AG10803 (cell line): ENCODE measurements around the gene ENTPD1.
A peak's percentile ranks its signal among the peaks of the same experiment; 100 is the strongest.
"Not testable (repeated sequence)": the region's sequence is repeated elsewhere in the genome, so short reads cannot be mapped to it uniquely, and the experiment has no call there.

ENCODE experiments used
- DNase-seq: peaks from one replicate; pipeline ENCODE4 v3.0.0; 2010; ENCODE audit warnings: low read depth
- H3K4me3 ChIP-seq: 2 replicates; pipeline ENCODE4 v1.5.1; 2011; ENCODE audit warnings: mild to moderate bottlenecking, low read length, control low read depth
- CTCF ChIP-seq: conservative IDR thresholded peaks from 2 replicates; pipeline ENCODE4 v1.5.1; 2011; ENCODE audit warnings: mild to moderate bottlenecking, low read length, control low read depth, inconsistent platforms

ENTPD1 gene

DNA sequence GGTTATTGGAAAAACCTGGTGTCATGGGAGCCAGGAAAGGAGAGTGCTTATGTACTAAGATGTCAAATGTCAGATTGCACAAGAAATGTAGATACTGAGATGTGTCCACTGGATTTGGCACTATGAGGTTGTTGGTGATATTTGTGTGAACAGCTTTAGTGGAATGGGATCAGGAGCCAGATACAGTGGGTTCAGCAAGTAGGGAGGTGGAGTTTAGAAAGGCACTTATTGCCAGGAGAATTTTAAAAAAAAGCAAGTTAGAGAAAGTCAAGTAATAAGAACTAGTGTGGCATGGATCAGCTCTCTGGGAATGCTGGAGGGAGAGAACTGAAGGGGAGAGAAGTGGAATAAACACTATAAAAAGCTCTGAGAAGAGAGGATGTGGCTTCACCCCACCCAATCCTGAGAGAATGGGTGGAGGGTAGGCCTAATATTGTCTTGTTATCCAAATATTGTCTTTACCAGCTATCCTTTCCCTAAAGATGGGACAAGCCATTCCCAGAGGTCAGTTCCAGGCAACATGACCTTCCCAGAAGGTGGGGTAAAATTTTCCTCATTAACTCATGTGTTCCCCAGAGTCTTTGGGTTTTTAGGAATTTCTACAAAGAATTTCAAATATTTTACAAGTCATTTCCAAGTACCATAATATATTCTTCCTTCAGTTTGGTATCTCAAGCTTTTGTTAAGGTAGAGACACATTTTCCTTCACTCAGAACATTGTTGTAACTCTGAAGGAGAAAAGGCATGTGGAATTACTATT, 42.3 kb downstream of the ENTPD1 start:
- peak; percentile 27 for DNase-seq
- no peak for TF ChIP-seq CTCF
- no peak overlapping the region for H3K4me3 ChIP-seq

DNA sequence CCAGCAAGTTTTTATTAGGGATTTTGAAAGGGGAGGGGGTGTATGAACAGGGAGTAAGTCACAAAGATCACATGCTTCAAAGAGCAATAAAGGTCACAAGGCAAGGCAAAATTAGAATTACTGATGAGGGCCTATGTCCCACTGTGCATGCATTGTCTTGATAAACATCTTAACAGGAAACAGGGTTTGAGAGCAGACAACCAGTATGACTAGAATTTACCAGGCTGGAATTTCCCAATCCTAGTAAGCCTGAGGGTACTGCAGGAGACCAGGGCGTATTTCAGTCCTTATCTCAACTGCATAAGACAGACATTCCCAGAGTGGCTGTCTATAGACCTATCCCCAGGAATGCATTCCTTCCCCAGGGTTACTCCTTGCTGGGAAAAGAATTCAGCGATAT, 44.3 kb downstream of the ENTPD1 start:
- DNase-seq, H3K4me3 ChIP-seq: not testable (repeated sequence)

DNA sequence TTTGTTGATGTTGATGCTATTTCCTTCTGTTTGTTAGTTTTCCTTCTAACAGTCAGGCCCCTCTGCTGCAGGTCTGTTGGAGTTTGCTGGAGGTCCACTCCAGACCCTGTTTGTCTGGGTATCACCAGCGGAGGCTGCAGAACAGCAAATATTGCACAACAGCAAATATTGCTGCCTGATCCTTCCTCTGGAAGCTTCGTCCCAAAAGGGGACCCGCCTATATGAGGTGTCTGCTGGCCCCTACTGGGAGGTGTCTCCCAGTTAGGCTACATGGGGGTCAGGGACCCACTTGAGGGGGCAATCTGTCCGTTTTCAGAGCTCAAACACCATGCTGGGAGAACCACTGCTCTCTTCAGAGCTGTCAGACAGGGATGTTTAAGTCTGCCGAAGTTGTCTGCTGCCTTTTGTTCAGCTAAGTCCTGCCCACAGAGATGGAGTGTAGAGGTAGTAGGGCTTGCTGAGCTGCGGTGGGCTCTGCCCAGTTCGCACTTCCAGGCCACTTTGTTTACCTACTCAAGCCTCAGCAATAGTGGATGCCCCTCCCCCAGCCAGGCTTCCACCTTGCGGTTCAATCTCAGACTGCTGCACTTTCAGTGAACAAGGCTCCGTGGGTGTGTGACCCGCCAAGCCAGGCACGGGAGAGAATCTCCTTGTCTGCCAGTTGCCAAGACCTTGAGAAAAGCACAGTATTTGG, 50.9 kb downstream of the ENTPD1 start:
- H3K4me3 ChIP-seq, DNase-seq: not testable (repeated sequence)

DNA sequence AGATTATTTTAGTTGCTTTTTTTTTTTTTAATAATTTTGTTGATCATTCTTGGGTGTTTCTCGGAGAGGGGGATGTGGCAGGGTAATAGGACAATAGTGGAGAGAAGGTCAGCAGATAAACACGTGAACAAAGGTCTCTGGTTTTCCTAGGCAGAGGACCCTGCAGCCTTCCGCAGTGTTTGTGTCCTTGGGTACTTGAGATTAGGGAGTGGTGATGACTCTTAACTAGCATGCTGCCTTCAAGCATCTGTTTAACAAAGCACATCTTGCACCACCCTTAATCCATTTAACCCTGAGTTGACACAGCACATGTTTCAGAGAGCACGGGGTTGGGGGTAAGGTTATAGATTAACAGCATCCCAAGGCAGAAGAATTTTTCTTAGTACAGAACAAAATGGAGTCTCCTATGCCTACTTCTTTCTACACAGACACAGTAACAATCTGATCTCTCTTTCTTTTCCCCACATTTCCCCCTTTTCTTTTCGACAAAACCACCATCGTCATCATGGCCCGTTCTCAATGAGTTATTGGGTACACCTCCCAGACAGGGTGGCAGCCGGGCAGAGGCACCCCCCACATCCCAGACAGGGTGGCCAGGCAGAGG, 52.8 kb downstream of the ENTPD1 start:
- DNase-seq, H3K4me3 ChIP-seq: not testable (repeated sequence)

GRCh38 chr10:95809370-95810197, 53.6 kb downstream of the ENTPD1 start:
- no peak overlapping the region for H3K4me3 ChIP-seq
- no peak for DNase-seq
- no peak for TF ChIP-seq CTCF

DNA sequence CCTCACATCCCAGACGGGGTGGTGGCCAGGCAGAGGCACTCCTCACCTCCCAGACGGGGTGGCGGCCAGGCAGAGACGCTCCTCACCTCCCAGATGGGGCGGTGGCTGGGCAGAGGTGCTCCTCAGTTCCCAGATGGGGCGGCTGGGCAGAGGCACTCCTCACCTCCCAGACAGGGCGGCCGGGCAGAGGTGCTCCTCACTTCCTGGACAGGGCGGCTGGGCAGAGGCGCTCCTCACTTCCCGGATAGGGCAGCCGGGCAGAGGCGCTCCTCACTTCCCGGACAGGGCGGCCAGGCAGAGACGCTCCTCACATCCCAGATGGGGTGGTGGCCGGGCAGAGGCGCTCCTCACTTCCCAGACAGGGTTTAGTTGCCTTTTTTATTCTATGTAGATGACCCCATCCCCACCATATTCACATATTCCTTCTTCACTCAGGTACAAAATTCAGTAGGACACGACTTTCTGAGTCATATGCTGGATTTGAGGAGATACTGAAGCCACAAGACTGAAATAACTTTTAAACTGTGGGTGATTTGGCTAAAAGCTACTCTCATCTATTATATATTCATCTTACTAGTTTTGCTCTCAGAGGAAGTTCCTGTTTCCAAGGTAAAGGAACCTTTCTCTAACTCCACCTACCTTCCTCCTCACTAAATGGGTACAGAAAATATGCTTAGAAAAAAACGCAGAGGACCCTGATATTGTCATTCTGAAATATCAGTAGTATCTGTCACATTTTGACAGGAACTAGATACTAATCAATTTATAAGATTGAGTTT, 54.4 kb downstream of the ENTPD1 start:
- H3K4me3 ChIP-seq, result no peak overlapping the region
- DNase-seq, result no peak
- no peak for TF ChIP-seq CTCF

GRCh38 chr10:95813054-95813685, 57.2 kb downstream of the ENTPD1 start:
- H3K4me3 ChIP-seq, result no peak overlapping the region
- no peak for TF ChIP-seq CTCF
- no peak for DNase-seq
